HG02588 (cell line): ENCODE results near the gene ADAM12.
"Not testable (repeated sequence)": the region's sequence is repeated elsewhere in the genome, so short reads cannot be mapped to it uniquely, and the experiment has no call there.

ENCODE experiments used
- ATAC-seq: cut with Tn5 transposase; IDR thresholded peaks from one replicate; pipeline ENCODE4 v1.9.1; 2021; ENCODE audit warnings: mild to moderate bottlenecking, moderate library complexity; ENCODE audit not compliant: unreplicated experiment

Gene ADAM12

GRCh38 chr10:126375299-126375698 lies 13.0 kb downstream of the ADAM12 start:
- ATAC-seq, result no peak

- ATAC-seq, result no peak
Measured at GRCh38 chr10:126374435-126374834, 13.8 kb downstream of the ADAM12 start.

- no peak for ATAC-seq
Measured at GRCh38 chr10:126373972-126374371, 14.3 kb downstream of the ADAM12 start.

GRCh38 chr10:126373147-126373546 lies 15.1 kb downstream of the ADAM12 start:
- ATAC-seq, result no peak

- ATAC-seq, result no peak
Measured at GRCh38 chr10:126372396-126372795, 15.9 kb downstream of the ADAM12 start.

- ATAC-seq, result no peak
Measured at GRCh38 chr10:126369125-126369710, 19.1 kb downstream of the ADAM12 start.

GRCh38 chr10:126357169-126357568 lies 31.1 kb downstream of the ADAM12 start:
- no peak for ATAC-seq

- no peak for ATAC-seq
Measured at GRCh38 chr10:126353666-126354065, 34.6 kb downstream of the ADAM12 start.

GRCh38 chr10:126352453-126352852 lies 35.8 kb downstream of the ADAM12 start:
- ATAC-seq, result no peak

GRCh38 chr10:126351021-126351420 lies 37.3 kb downstream of the ADAM12 start:
- ATAC-seq, result no peak

- ATAC-seq, result no peak
Measured at GRCh38 chr10:126350216-126350992, 37.9 kb downstream of the ADAM12 start.

- ATAC-seq, result no peak
Measured at GRCh38 chr10:126349676-126350075, 38.6 kb downstream of the ADAM12 start.

- ATAC-seq, result no peak
Measured at GRCh38 chr10:126349101-126349500, 39.2 kb downstream of the ADAM12 start.

- not testable (repeated sequence) for ATAC-seq
Measured at GRCh38 chr10:126343496-126343895, 44.8 kb downstream of the ADAM12 start.

GRCh38 chr10:126342680-126343079 lies 45.6 kb downstream of the ADAM12 start:
- no peak for ATAC-seq

GRCh38 chr10:126341491-126341890 lies 46.8 kb downstream of the ADAM12 start:
- no peak for ATAC-seq

- ATAC-seq, result no peak
Measured at GRCh38 chr10:126337251-126337810, 50.9 kb downstream of the ADAM12 start.

GRCh38 chr10:126336801-126337200 lies 51.5 kb downstream of the ADAM12 start:
- no peak for ATAC-seq

- no peak for ATAC-seq
Measured at GRCh38 chr10:126334272-126334671, 54.0 kb downstream of the ADAM12 start.

GRCh38 chr10:126332576-126332975 lies 55.7 kb downstream of the ADAM12 start:
- no peak for ATAC-seq

- no peak for ATAC-seq
Measured at GRCh38 chr10:126331101-126331500, 57.2 kb downstream of the ADAM12 start.

GRCh38 chr10:126324826-126325225 lies 63.5 kb downstream of the ADAM12 start:
- ATAC-seq, result no peak
